A549 (cell line): ENCODE data around the gene CDX2. TPM values are rescaled to one million over a fixed set of nuclear protein-coding genes. Genes with fewer than 3 reads are reported as not detected.

ENCODE experiments used
- ATAC-seq, 2 experiments: fragments of 200-7000 bp in 1 of 2; fragments of >200 bp in 1 of 2; cut with Nextera tagmentation in 1 of 2; cut with Tn5 transposase in 1 of 2; 3 replicates each; pipeline versions ENCODE4 v1.8.0 to v1.9.1; 2018 to 2020; ENCODE audit warnings: mild to moderate bottlenecking in 1 of 2, moderate library complexity in 1 of 2
- CTCF ChIA-PET: fragments of 300-600 bp; sonication (Branson Sonifier 250); formaldehyde crosslinking; extraction: SDS; loops from one replicate; lab custom pipeline; 2021; ENCODE audit warnings: antibody characterized with exemption, inconsistent platforms; lab: Yijun Ruan, JAX
- POLR2A ChIA-PET: fragments of 350-600 bp; formaldehyde crosslinking; extraction: SDS; loops from one replicate; lab custom pipeline; 2021; ENCODE audit warnings: antibody characterized with exemption, inconsistent platforms; lab: Yijun Ruan, JAX
- DNase-seq, 2 experiments: peaks; one replicate each; pipeline versions ENCODE4 v3.0.0 to v3.0.0-alpha.2; 2011 to 2016; ENCODE audit warnings: low read depth in 1 of 2, low spot score in 1 of 2
- FAIRE-seq: peaks from 2 replicates; lab custom pipeline; 2011; peaks lifted over from hg19 to GRCh38; lab: Jason Lieb, UNC
- H3K27ac ChIP-seq, 2 experiments: fragments of >200 bp; sonication (Bioruptor Twin); formaldehyde crosslinking; 3 replicates each; pipeline ENCODE4 v1.5.1; 2016 to 2017
- H3K4me1 ChIP-seq: fragments of >200 bp; sonication (Bioruptor Twin); formaldehyde crosslinking; 3 replicates; pipeline ENCODE4 v1.6.1; 2016
- H3K4me2 ChIP-seq: fragments of >200 bp; sonication (Bioruptor Twin); formaldehyde crosslinking; 3 replicates; pipeline ENCODE4 v1.6.1; 2016
- H3K4me3 ChIP-seq: fragments of >200 bp; sonication (Bioruptor Twin); formaldehyde crosslinking; 3 replicates; pipeline ENCODE4 v1.5.1; 2016
- H3K9me3 ChIP-seq: fragments of >200 bp; sonication (Bioruptor Twin); formaldehyde crosslinking; 3 replicates; pipeline ENCODE4 v1.6.1; 2016
- BCL3 ChIP-seq: fragments of >200 bp; sonication (Bioruptor Twin); formaldehyde crosslinking; IDR thresholded peaks from 3 replicates; pipeline ENCODE4 v1.6.1; 2016
- CBX2 ChIP-seq: fragments of 200-600 bp; sonication (generic); IDR thresholded peaks from 2 replicates; pipeline ENCODE4 v1.6.1; 2016; ENCODE audit warnings: low read depth, mild to moderate bottlenecking, borderline replicate concordance
- CHD2 ChIP-seq: fragments of 150-350 bp; IDR thresholded peaks from 2 replicates; pipeline ENCODE4 v1.6.1; 2014; ENCODE audit warnings: low read length; ENCODE audit not compliant: partially characterized antibody
- CHD4 ChIP-seq: fragments of 200-600 bp; sonication (generic); IDR thresholded peaks from 2 replicates; pipeline ENCODE4 v1.6.1; 2016; ENCODE audit warnings: antibody characterized with exemption, mild to moderate bottlenecking, borderline replicate concordance
- EP300 ChIP-seq, 2 experiments: fragments of >200 bp; sonication (Bioruptor Twin); formaldehyde crosslinking; IDR thresholded peaks; 2 replicates in 1 of 2; 3 replicates in 1 of 2; pipeline ENCODE4 v1.6.1; 2016 to 2017
- HDAC2 ChIP-seq: fragments of 200-600 bp; sonication (generic); IDR thresholded peaks from 2 replicates; pipeline ENCODE4 v1.6.1; 2016
- HES2 ChIP-seq: fragments of >200 bp; sonication (Bioruptor Twin); formaldehyde crosslinking; IDR thresholded peaks from 2 replicates; pipeline ENCODE4 v1.6.1; 2016
- HOXA7 ChIP-seq: fragments of 250-450 bp; sonication (Bioruptor Pico); IDR thresholded peaks from 2 replicates; pipeline ENCODE4 v1.5.0; 2020; ENCODE audit warnings: mild to moderate bottlenecking, moderate library complexity
- JUN ChIP-seq, 2 experiments: fragments of >200 bp; sonication (Bioruptor Twin); formaldehyde crosslinking; IDR thresholded peaks; 2 replicates in 1 of 2; 3 replicates in 1 of 2; pipeline ENCODE4 v1.6.1; 2016 to 2017
- MYC ChIP-seq: IDR thresholded peaks from 2 replicates; pipeline ENCODE4 v1.6.1; 2012; ENCODE audit warnings: mild to moderate bottlenecking, inconsistent platforms, low read length, improper control_type of control experiment, borderline replicate concordance
- NR3C1 ChIP-seq: fragments of >200 bp; sonication (Bioruptor Twin); formaldehyde crosslinking; IDR thresholded peaks from 3 replicates; pipeline ENCODE4 v1.6.1; 2017
- PHF8 ChIP-seq: fragments of 200-600 bp; sonication (generic); IDR thresholded peaks from 2 replicates; pipeline ENCODE4 v1.6.1; 2016; ENCODE audit warnings: low read depth, mild to moderate bottlenecking, antibody characterized with exemption, moderate library complexity, borderline replicate concordance
- POLR2A ChIP-seq: IDR thresholded peaks from 2 replicates; pipeline ENCODE4 v1.6.1; 2012; ENCODE audit warnings: mild to moderate bottlenecking, low read length
- POLR2AphosphoS2 ChIP-seq: conservative IDR thresholded peaks from 2 replicates; pipeline ENCODE4 v1.6.1; 2012; ENCODE audit warnings: low read length, improper control_type of control experiment, inconsistent platforms
- TFCP2L1 ChIP-seq: fragments of 250-450 bp; sonication (Bioruptor Pico); IDR thresholded peaks from 2 replicates; pipeline ENCODE4 v1.5.0; 2021; ENCODE audit warnings: mild to moderate bottlenecking
- USF2 ChIP-seq: fragments of 450-650 bp; IDR thresholded peaks from 2 replicates; pipeline ENCODE4 v1.6.1; 2014; ENCODE audit warnings: antibody characterized with exemption
- ZC3H11A ChIP-seq: fragments of 450-650 bp; IDR thresholded peaks from 2 replicates; pipeline ENCODE4 v1.6.1; 2014; ENCODE audit warnings: antibody characterized with exemption, mild to moderate bottlenecking
- WGBS: methylation state at CpG from one replicate; pipeline ENCODE4 v1.1.6; 2017; ENCODE audit errors: missing lambda C conversion rate; 5-methylcytosine and 5-hydroxymethylcytosine counted together
- polyA plus RNA-seq, 4 experiments: library from polyadenylated mRNA; depleted of rRNA in 3 of 4; stranded (reverse); fragments of >200 nt; fragmentation: RNase III in 1 of 4; extraction: RNeasy Plus Mini Kit Qiagen cat#74134 plus additional on column Dnase treatment in 1 of 4; gene quantifications; 2 replicates in 3 of 4; 3 replicates in 1 of 4; pipeline ENCODE4 v1.2.3, GENCODE V29; 2011 to 2017
- small RNA-seq, 6 experiments: library from RNA; depleted of rRNA; stranded (forward); fragments of <200 nt; gene quantifications; one replicate each; pipeline ENCODE3, GENCODE V24; 2012

CDX2 gene
- polyA plus RNA-seq, 2 of the 4 experiments (the other 2 are of a cell fraction), result 0.14 to 0.19 TPM

GRCh38 chr13:27915301-27916207 is 53.6 kb downstream of the CDX2 start:
- Histone ChIP-seq H3K4me3 (no peak overlapping the region), H3K4me1 (no peaks in the 10 kb centered on the region), H3K9me3 (no peaks in the 10 kb centered on the region), H3K4me2 (no peak overlapping the region), H3K27ac (no peak overlapping the region)
- FAIRE-seq (no peak), DNase-seq (no peak), ATAC-seq (no peak)
- CTCF ChIA-PET, result interaction anchor here (0.7 to 1.7 kb wide), 4 partner anchors 11 to 86 kb away, joined by 3 to 8 read pairs (median 4); no protein-coding TSS in a partner anchor
- WGBS, result 50% methylated on average over 10 of the region's 10 CpGs
- POLR2A ChIA-PET, result no interaction called here
- no peak for TF ChIP-seq JUN (IDR thresholded peaks at IDR 0.05)
- TF ChIP-seq POLR2AphosphoS2, result no peak
- TF ChIP-seq USF2, result no peak
- no peak for TF ChIP-seq BCL3

- no peak for TF ChIP-seq CHD4
- TF ChIP-seq MYC, result no peak
- TF ChIP-seq HOXA7, result no peak
- no peak for TF ChIP-seq NR3C1
- no peak for TF ChIP-seq POLR2AphosphoS2
- TF ChIP-seq EP300 (IDR thresholded peaks at IDR 0.05), result no peak
- TF ChIP-seq ZC3H11A, result no peak
- no peak for TF ChIP-seq POLR2A
- no peak for TF ChIP-seq CBX2
- no peak for TF ChIP-seq TFCP2L1 (CRISPR knock-in tag)
- TF ChIP-seq HDAC2, result no peak
- Histone ChIP-seq H3K27ac (no peak overlapping the region), H3K4me1 (no peaks in the 10 kb centered on the region), H3K4me3 (no peak overlapping the region), H3K9me3 (no peaks in the 10 kb centered on the region), H3K4me2 (no peak overlapping the region)
- ChIA-PET CTCF (no interaction called here), POLR2A (no interaction called here)
- FAIRE-seq (no peak), DNase-seq (no peak), ATAC-seq (no peak)
- 0% methylated on average over 1 of the region's 1 CpG for WGBS
Observed at GRCh38 chr13:27913160-27913559, 56.0 kb downstream of the CDX2 start.

- H3K9me3 ChIP-seq, result no peaks in the 10 kb centered on the region
- no peak overlapping the region for H3K27ac ChIP-seq
- FAIRE-seq (no peak), DNase-seq (no peak), ATAC-seq (no peak)
- no peaks in the 10 kb centered on the region for H3K4me1 ChIP-seq
- no peak overlapping the region for H3K4me2 ChIP-seq
- 5% methylated on average over 2 of the region's 2 CpGs for WGBS
- H3K4me3 ChIP-seq, result no peak overlapping the region
- POLR2A ChIA-PET, result interaction anchor here (1.1 kb wide), 1 partner anchor 43 kb away, joined by 3 read pairs; no protein-coding TSS in a partner anchor
- TF ChIP-seq CHD2 (no peak), HES2 (no peak), PHF8 (no peak)
- CTCF ChIA-PET, result interaction anchor here (0.8 to 1.3 kb wide), 2 partner anchors 42 kb away, joined by 3 read pairs; no protein-coding TSS in a partner anchor
Observed at GRCh38 chr13:27911521-27911920, 57.6 kb downstream of the CDX2 start.

Small RNAs within 50 kb of the gene (small RNA-seq; reads per million reads assigned to genes)
- gene ATP5F1EP2 (0 to 0.97 (median 0) reads per million in 6 experiments), gene RN7SL272P (0 to 0.35 (median 0) reads per million in 6 experiments)

Other genes starting within 250 kb of the CDX2 start
- not detected in 2 replicates for gene GSX1, start 176.8 kb downstream of the CDX2 start, polyA plus RNA-seq (2011; rRNA removed)
- gene GSX1, start 176.8 kb downstream of the CDX2 start, polyA plus RNA-seq (2017; fragmentation: RNase III; extraction: RNeasy Plus Mini Kit Qiagen cat#74134 plus additional on column Dnase treatment), result not detected in 3 replicates
- gene PDX1, start 49.3 kb downstream of the CDX2 start, polyA plus RNA-seq (2011; rRNA removed), result 0.04 and 0.06 TPM in 2 replicates
- gene PDX1, start 49.3 kb downstream of the CDX2 start, polyA plus RNA-seq (2017; fragmentation: RNase III; extraction: RNeasy Plus Mini Kit Qiagen cat#74134 plus additional on column Dnase treatment), result 0.03 to 0.05 TPM (median 0.04 TPM) in 3 replicates
- gene URAD, start 19.4 kb upstream of the CDX2 start, polyA plus RNA-seq (2011; rRNA removed), result not detected in 2 replicates
- gene URAD, start 19.4 kb upstream of the CDX2 start, polyA plus RNA-seq (2017; fragmentation: RNase III; extraction: RNeasy Plus Mini Kit Qiagen cat#74134 plus additional on column Dnase treatment), result not detected in 3 replicates
- not detected in 2 replicates for gene FLT3, start 131.3 kb upstream of the CDX2 start, polyA plus RNA-seq (2011; rRNA removed)
- gene FLT3, start 131.3 kb upstream of the CDX2 start, polyA plus RNA-seq (2017; fragmentation: RNase III; extraction: RNeasy Plus Mini Kit Qiagen cat#74134 plus additional on column Dnase treatment), result not detected in 3 replicates
- gene PAN3, start 169.2 kb upstream of the CDX2 start, polyA plus RNA-seq (2011; rRNA removed), result 13.9 and 14.6 TPM in 2 replicates
- gene PAN3, start 169.2 kb upstream of the CDX2 start, polyA plus RNA-seq (2017; fragmentation: RNase III; extraction: RNeasy Plus Mini Kit Qiagen cat#74134 plus additional on column Dnase treatment), result 5.9 to 6.6 TPM (median 6.2 TPM) in 3 replicates